Measurements from ENCODE around the gene PARP6. TPM values are rescaled to one million over a fixed set of nuclear protein-coding genes. Genes with fewer than 3 reads are reported as not detected.

PARP6 gene
- total RNA-seq, 1 donor from 2014 or later: 45.7 TPM

GRCh38 chr15:72313881-72314280 is 41.5 kb upstream of the PARP6 start:
- Histone ChIP-seq H3K4me3 (ENCODE audit: low read depth, low read length) (no peak overlapping the region), H3K27me3 (ENCODE audit: control insufficient read depth, insufficient read depth, low read length) (peaks cover 11% of the 10 kb centered on the region), H3K36me3 (ENCODE audit: control insufficient read depth, insufficient read depth, low read length) (no peaks in the 10 kb centered on the region)
- TF ChIP-seq CTCF (IDR thresholded peaks at IDR 0.05; ENCODE audit: insufficient read depth, low read length, poor library complexity, severe bottlenecking): no peak
- no peak for DNase-seq (ENCODE audit: low read depth)

GRCh38 chr15:72313448-72313840 is 41.1 kb upstream of the PARP6 start:
- no peak for TF ChIP-seq CTCF (IDR thresholded peaks at IDR 0.05; ENCODE audit: insufficient read depth, low read length, poor library complexity, severe bottlenecking)
- DNase-seq (ENCODE audit: low read depth): no peak
- H3K36me3 ChIP-seq (ENCODE audit: control insufficient read depth, insufficient read depth, low read length): no peaks in the 10 kb centered on the region
- H3K4me3 ChIP-seq (ENCODE audit: low read depth, low read length): no peak overlapping the region
- H3K27me3 ChIP-seq (ENCODE audit: control insufficient read depth, insufficient read depth, low read length): peaks cover 11% of the 10 kb centered on the region

- no peak overlapping the region for H3K4me3 ChIP-seq (ENCODE audit: low read depth, low read length)
- TF ChIP-seq CTCF (IDR thresholded peaks at IDR 0.05; ENCODE audit: insufficient read depth, low read length, poor library complexity, severe bottlenecking): peak; percentile 84
- H3K36me3 ChIP-seq (ENCODE audit: control insufficient read depth, insufficient read depth, low read length): no peaks in the 10 kb centered on the region
- peaks cover 9% of the 10 kb centered on the region for H3K27me3 ChIP-seq (ENCODE audit: control insufficient read depth, insufficient read depth, low read length)
- DNase-seq (ENCODE audit: low read depth): peak; percentile 12
These were observed 40.5 kb upstream of the PARP6 start for GRCh38 chr15:72312605-72313447.

DNA sequence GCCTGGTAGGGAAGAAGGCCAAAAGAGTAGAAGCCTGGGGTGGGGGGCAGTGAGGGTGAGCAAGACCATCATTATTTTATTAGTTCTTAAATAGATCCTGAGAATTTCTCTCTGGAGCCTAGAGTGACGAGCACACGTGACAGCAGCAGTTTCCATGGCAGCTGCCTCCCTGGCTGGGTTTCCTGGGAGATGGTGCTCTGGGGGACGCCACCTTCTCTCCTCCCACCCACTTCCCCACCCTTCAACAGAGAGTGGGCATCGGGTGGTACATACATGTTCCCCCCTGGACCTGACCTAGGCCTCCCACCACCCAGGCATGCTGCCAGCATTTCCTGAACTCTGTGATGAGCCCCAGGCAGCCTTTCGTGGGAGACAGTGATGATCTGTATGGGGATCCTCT is 34.7 kb upstream of the PARP6 start:
- Histone ChIP-seq H3K4me3 (ENCODE audit: low read depth, low read length) (no peak overlapping the region), H3K36me3 (ENCODE audit: control insufficient read depth, insufficient read depth, low read length) (no peaks in the 10 kb centered on the region), H3K27me3 (ENCODE audit: control insufficient read depth, insufficient read depth, low read length) (no peaks in the 10 kb centered on the region)
- TF ChIP-seq CTCF (IDR thresholded peaks at IDR 0.05; ENCODE audit: insufficient read depth, low read length, poor library complexity, severe bottlenecking): no peak
- DNase-seq (ENCODE audit: low read depth): no peak

DNA sequence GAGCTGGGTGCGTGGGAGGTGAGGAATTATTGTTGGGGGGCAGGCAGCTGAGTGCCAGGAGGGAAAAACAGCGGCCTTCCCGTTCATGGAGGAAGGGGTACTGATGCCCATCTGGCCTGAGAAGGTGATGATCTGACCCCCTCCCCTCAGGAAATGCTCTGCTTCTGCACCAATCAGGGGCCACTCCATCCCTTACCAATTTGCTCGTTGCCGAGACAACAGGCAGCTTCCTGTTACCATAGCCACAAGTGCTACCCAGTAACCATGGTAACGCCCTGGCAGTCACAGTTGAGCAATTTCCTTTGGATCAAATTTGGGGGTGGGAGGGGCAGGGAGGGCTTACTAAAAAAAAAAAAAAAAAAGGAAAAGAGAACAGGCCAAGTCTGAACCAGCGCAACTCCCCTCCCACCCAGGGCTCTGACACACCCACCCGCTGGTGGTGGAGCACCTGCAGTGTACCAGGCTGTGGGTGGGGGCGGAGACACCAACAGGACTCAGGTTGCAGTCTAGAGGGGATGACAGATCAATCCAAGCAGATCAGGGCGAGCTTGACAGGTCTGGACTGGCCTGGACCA is 33.9 kb upstream of the PARP6 start:
- no peak overlapping the region for H3K4me3 ChIP-seq (ENCODE audit: low read depth, low read length)
- no peaks in the 10 kb centered on the region for H3K27me3 ChIP-seq (ENCODE audit: control insufficient read depth, insufficient read depth, low read length)
- TF ChIP-seq CTCF (IDR thresholded peaks at IDR 0.05; ENCODE audit: insufficient read depth, low read length, poor library complexity, severe bottlenecking): no peak
- no peaks in the 10 kb centered on the region for H3K36me3 ChIP-seq (ENCODE audit: control insufficient read depth, insufficient read depth, low read length)
- DNase-seq (ENCODE audit: low read depth): no peak

All from kidney epithelial cell (primary cell).